Non-pigmented ciliary epithelial cell (primary cell): ENCODE measurements around the gene MINDY4B.

Experiments
- DNase-seq: peaks from one replicate; pipeline ENCODE4 v3.0.0-alpha.2; 2010; ENCODE audit warnings: low read depth

MINDY4B gene

GRCh38 chr3:150844484-150844883 is 60.8 kb downstream of the MINDY4B start:
- DNase-seq = no peak

GRCh38 chr3:150843241-150843640 is 62.0 kb downstream of the MINDY4B start:
- DNase-seq = no peak

GRCh38 chr3:150840802-150841515 is 64.3 kb downstream of the MINDY4B start:
- DNase-seq = no peak

GRCh38 chr3:150830745-150831144 is 74.5 kb downstream of the MINDY4B start:
- no peak for DNase-seq

- DNase-seq = no peak
Measured at GRCh38 chr3:150830094-150830681, 75.1 kb downstream of the MINDY4B start.

- DNase-seq = no peak
Measured at GRCh38 chr3:150829408-150829807, 75.8 kb downstream of the MINDY4B start.

- DNase-seq = no peak
Measured at GRCh38 chr3:150828997-150829396, 76.2 kb downstream of the MINDY4B start.

- DNase-seq = no peak
Measured at GRCh38 chr3:150828261-150828660, 77.0 kb downstream of the MINDY4B start.

GRCh38 chr3:150826466-150827282 is 78.6 kb downstream of the MINDY4B start:
- DNase-seq = no peak

GRCh38 chr3:150825916-150826377 is 79.3 kb downstream of the MINDY4B start:
- no peak for DNase-seq

- DNase-seq = no peak
Measured at GRCh38 chr3:150825192-150825915, 79.9 kb downstream of the MINDY4B start.

GRCh38 chr3:150823277-150823676 is 82.0 kb downstream of the MINDY4B start:
- DNase-seq = no peak

GRCh38 chr3:150822636-150823035 is 82.6 kb downstream of the MINDY4B start:
- no peak for DNase-seq
